ENCODE results near the gene CAPN15. TPM values are rescaled to one million over a fixed set of nuclear protein-coding genes. Genes with fewer than 3 reads are reported as not detected.

The CAPN15 gene
- total RNA-seq, 2 donors from 2014 or later = 55.3 to 76.1 TPM

- Histone ChIP-seq H3K4me3 (ENCODE audit: low read length) (no peak overlapping the region), H3K9me3 (ENCODE audit: control insufficient read depth, low read length) (no peaks in the 10 kb centered on the region), H3K27me3 (ENCODE audit: control insufficient read depth, insufficient read depth, low read length, poor library complexity, severe bottlenecking) (no peaks in the 10 kb centered on the region), H3K4me1 (ENCODE audit: control insufficient read depth, insufficient read depth, low read length) (peaks cover 7% of the 10 kb centered on the region), H3K9ac (ENCODE audit: extremely low read depth, low read length, poor library complexity, severe bottlenecking) (no peak overlapping the region), H3K27ac (ENCODE audit: low read depth, low read length) (no peak overlapping the region), H3K36me3 (ENCODE audit: control insufficient read depth, insufficient read depth, low read length) (peaks cover 8% of the 10 kb centered on the region)
- peaks cover 6% of the 10 kb centered on the region for H3K4me1 Mint-ChIP-seq
- peak; percentile 74 for TF ChIP-seq CTCF (conservative IDR thresholded peaks at IDR 0.05)
- H3K9me3 Mint-ChIP-seq = no peaks in the 10 kb centered on the region
- peaks cover 10% of the 10 kb centered on the region for H3K36me3 Mint-ChIP-seq (ENCODE audit: low read depth)
- no peak overlapping the region for H3K27ac Mint-ChIP-seq
- DNase-seq = peak; percentile 89
- WGBS, 2 experiments (ENCODE audit: insufficient coverage in 1 of 2, insufficient read length in 1 of 2) = 88% methylated on average over 21 to 34 of the region's 34 CpGs
- no peak overlapping the region for H3K4me3 Mint-ChIP-seq
- no peaks in the 10 kb centered on the region for H3K27me3 Mint-ChIP-seq (ENCODE audit: insufficient read depth)
These were observed 5.9 kb upstream of the CAPN15 start for GRCh38 chr16:521381-522210.

- WGBS, 2 experiments (ENCODE audit: insufficient coverage in 1 of 2, insufficient read length in 1 of 2) = 90 to 94% methylated on average over 21 to 23 of the region's 23 CpGs
- Histone ChIP-seq H3K9ac (ENCODE audit: extremely low read depth, low read length, poor library complexity, severe bottlenecking) (no peak overlapping the region), H3K4me3 (ENCODE audit: low read length) (no peak overlapping the region), H3K4me1 (ENCODE audit: control insufficient read depth, insufficient read depth, low read length) (peaks cover 7% of the 10 kb centered on the region), H3K27ac (ENCODE audit: low read depth, low read length) (no peak overlapping the region), H3K9me3 (ENCODE audit: control insufficient read depth, low read length) (no peaks in the 10 kb centered on the region), H3K36me3 (ENCODE audit: control insufficient read depth, insufficient read depth, low read length) (peaks cover 8% of the 10 kb centered on the region), H3K27me3 (ENCODE audit: control insufficient read depth, insufficient read depth, low read length, poor library complexity, severe bottlenecking) (no peaks in the 10 kb centered on the region)
- peaks cover 6% of the 10 kb centered on the region for H3K36me3 Mint-ChIP-seq (ENCODE audit: low read depth)
- no peaks in the 10 kb centered on the region for H3K27me3 Mint-ChIP-seq (ENCODE audit: insufficient read depth)
- H3K27ac Mint-ChIP-seq = no peak overlapping the region
- no peak for TF ChIP-seq CTCF (conservative IDR thresholded peaks at IDR 0.05)
- H3K9me3 Mint-ChIP-seq = no peaks in the 10 kb centered on the region
- peaks cover 7% of the 10 kb centered on the region for H3K4me1 Mint-ChIP-seq
- peak; percentile 43 for DNase-seq
- no peak overlapping the region for H3K4me3 Mint-ChIP-seq
These were observed 5.0 kb upstream of the CAPN15 start for GRCh38 chr16:522320-523096.

GRCh38 chr16:523097-523741, 4.3 kb upstream of the CAPN15 start:
- Histone ChIP-seq H3K9ac (ENCODE audit: extremely low read depth, low read length, poor library complexity, severe bottlenecking) (no peak overlapping the region), H3K36me3 (ENCODE audit: control insufficient read depth, insufficient read depth, low read length) (peaks cover 8% of the 10 kb centered on the region), H3K4me3 (ENCODE audit: low read length) (no peak overlapping the region), H3K4me1 (ENCODE audit: control insufficient read depth, insufficient read depth, low read length) (peaks cover 7% of the 10 kb centered on the region), H3K27ac (ENCODE audit: low read depth, low read length) (no peak overlapping the region), H3K9me3 (ENCODE audit: control insufficient read depth, low read length) (no peaks in the 10 kb centered on the region), H3K27me3 (ENCODE audit: control insufficient read depth, insufficient read depth, low read length, poor library complexity, severe bottlenecking) (no peaks in the 10 kb centered on the region)
- Mint-ChIP-seq H3K27ac (peak overlapping the region; percentile 48), H3K4me1 (peaks cover 7% of the 10 kb centered on the region), H3K9me3 (no peaks in the 10 kb centered on the region), H3K36me3 (ENCODE audit: low read depth) (peaks cover 6% of the 10 kb centered on the region), H3K4me3 (no peak overlapping the region), H3K27me3 (ENCODE audit: insufficient read depth) (no peaks in the 10 kb centered on the region)
- DNase-seq = no peak
- no peak for TF ChIP-seq CTCF (conservative IDR thresholded peaks at IDR 0.05)
- WGBS, 2 experiments (ENCODE audit: insufficient coverage in 1 of 2, insufficient read length in 1 of 2) = 94 to 95% methylated on average over 21 to 22 of the region's 22 CpGs

Data from endodermal cell (in vitro differentiated cells).